Neural progenitor cell (in vitro differentiated cells): Measurements from ENCODE around the gene RGS14.

Experiments
- EZH2 ChIP-seq: fragments of 200-600 bp; sonication (generic); IDR thresholded peaks from 2 replicates; pipeline ENCODE4 v1.6.1; 2017; ENCODE audit warnings: antibody characterized with exemption, mild to moderate bottlenecking, moderate library complexity
- EZH2phosphoT487 ChIP-seq: fragments of 200-600 bp; sonication (generic); IDR thresholded peaks from 2 replicates; pipeline ENCODE4 v1.6.1; 2017; ENCODE audit warnings: antibody characterized with exemption
- TF ChIP-seq, protein P1 (sequence below): fragments of 200-600 bp; sonication (generic); IDR thresholded peaks from 2 replicates; pipeline ENCODE4 v1.5.1; 2017; ENCODE audit warnings: antibody characterized with exemption, mild to moderate bottlenecking

DNA sequence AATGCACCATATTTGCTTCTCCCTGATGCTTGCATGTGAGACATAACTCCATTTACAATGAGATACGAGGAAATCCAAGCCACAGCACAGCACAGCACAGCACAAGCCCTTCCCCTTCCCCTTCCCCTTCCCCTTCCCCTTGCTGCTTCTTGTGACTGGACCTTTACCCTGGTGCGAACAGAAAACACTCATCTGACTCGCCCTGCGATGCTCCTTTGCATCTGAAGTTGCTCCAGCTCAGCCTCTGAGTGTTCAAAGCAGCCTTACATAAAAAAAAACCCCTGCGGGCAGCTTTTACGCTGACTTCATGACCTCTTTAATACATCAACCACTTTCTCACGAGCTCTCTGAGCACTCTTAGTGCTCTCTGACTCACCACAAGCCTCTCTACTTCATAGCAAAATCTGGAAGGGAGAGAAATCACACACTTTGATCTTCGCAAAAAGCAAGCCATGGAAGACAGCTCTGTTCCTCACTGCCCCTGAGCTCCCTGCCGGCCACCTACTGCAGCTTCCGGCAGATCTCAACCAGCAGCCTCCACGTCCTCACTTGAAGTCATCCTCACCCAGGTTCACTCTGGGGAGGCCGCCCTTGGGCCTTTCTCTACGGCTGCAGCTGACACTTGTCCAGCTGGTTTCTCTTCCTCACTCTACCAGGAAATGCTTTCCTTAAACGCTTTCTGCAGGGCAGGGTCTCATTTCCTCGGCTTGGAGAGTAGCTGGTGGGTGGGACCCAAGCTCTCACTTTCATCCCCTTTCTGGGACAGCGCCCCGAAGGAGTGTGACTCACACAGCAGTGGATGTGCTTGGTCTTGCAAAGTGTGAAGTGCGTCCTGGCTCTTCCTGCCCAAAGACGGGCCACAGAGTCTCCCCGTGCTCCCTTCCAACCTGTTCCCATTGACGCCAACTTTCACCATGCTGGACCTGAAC, 31.8 kb downstream of the RGS14 start:
- TF ChIP-seq, protein P1, sequence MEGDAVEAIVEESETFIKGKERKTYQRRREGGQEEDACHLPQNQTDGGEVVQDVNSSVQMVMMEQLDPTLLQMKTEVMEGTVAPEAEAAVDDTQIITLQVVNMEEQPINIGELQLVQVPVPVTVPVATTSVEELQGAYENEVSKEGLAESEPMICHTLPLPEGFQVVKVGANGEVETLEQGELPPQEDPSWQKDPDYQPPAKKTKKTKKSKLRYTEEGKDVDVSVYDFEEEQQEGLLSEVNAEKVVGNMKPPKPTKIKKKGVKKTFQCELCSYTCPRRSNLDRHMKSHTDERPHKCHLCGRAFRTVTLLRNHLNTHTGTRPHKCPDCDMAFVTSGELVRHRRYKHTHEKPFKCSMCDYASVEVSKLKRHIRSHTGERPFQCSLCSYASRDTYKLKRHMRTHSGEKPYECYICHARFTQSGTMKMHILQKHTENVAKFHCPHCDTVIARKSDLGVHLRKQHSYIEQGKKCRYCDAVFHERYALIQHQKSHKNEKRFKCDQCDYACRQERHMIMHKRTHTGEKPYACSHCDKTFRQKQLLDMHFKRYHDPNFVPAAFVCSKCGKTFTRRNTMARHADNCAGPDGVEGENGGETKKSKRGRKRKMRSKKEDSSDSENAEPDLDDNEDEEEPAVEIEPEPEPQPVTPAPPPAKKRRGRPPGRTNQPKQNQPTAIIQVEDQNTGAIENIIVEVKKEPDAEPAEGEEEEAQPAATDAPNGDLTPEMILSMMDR, result no peak
- TF ChIP-seq EZH2 (no peak), EZH2phosphoT487 (no peak)
